NCI-H187 treated with DMSO at 0.1 percent for 48 hours (cell line): Measurements from ENCODE around the gene LSP1.

Experiments used
- DNase-seq: peaks from one replicate; lab custom pipeline; 2025; lab: John Stamatoyannopoulos, UW

The LSP1 gene

GRCh38 chr11:1917523-1918435 lies 64.9 kb downstream of the LSP1 start:
- DNase-seq: no peak

GRCh38 chr11:1918436-1919315 lies 65.8 kb downstream of the LSP1 start:
- DNase-seq: no peak

DNA sequence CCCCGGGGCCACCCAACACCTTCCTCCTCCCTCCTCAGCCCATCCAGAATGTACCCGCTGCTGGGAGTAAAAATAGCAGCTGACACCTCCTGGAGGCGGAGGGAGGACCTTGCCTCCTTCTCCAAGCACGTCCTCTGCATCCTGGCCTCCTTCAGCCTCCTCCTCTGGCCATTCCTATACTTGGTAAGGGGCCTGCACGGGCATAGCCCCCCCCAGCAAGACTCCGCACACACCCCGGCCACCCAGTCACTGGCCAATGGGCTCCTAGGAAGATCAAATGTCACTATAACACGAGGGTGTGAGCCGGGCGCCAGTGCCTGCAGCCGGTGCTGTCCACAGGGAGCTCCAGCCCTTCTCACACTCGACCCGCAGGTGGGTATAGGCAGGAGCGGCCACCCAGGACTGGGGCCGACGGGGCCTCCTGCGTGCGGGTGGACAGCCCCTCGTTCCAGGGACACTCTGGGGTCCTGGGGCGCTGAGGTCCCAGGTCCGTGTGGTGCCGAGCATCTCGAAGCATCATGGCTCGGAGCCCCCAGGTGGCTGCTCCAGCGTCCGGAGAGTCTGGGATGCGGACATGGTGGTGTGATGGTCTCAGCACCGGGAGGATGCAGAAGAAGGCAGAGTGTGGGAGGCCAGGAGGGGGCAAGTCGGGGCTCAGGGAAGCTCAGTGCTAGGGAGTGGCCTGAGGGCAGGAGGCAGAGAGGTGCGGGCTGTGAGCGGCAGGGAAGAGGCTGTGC lies 66.7 kb downstream of the LSP1 start, which contains the start of gene TNNT3:
TNNT3 (plus strand) TSS at position 313 of the 737 bp plus-strand sequence. CDS start 3,172 bp downstream, outside the sequence.
- DNase-seq: no peak

- DNase-seq: no peak
Observed at GRCh38 chr11:1920128-1920908, 67.4 kb downstream of the LSP1 start.

DNA sequence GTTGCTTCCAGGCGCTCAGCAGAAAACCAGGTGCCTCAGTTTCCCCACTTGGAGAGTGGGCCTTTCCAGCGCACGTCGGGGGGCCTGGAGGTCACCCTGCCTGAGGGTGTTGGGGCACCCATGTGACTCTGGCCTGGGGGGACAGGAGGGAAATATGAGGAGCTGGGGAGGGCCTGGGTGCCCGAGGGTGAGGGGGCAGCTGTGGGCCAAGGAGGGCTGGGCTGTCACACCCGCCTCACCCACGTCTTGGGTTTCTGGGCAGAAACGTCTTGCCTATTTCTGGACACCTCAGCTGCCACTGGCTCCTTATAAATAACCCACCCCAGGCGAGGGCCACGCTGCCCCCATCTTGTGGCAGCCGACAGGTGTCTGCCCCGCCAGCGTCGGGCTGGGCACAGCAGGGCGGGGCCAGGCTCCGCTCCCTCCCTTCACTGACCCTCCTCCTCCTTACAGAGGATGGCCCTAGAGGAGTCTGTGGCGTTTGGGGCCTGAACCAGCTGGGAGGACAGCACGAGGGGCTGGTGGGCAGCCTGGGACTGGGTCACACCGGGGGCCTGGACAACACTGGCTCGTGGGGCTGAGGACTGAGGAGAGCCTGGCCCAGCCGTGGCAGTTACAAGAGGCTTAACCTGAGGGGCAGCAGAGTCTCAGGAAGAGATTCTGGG lies 68.2 kb downstream of the LSP1 start:
- DNase-seq: no peak

DNA sequence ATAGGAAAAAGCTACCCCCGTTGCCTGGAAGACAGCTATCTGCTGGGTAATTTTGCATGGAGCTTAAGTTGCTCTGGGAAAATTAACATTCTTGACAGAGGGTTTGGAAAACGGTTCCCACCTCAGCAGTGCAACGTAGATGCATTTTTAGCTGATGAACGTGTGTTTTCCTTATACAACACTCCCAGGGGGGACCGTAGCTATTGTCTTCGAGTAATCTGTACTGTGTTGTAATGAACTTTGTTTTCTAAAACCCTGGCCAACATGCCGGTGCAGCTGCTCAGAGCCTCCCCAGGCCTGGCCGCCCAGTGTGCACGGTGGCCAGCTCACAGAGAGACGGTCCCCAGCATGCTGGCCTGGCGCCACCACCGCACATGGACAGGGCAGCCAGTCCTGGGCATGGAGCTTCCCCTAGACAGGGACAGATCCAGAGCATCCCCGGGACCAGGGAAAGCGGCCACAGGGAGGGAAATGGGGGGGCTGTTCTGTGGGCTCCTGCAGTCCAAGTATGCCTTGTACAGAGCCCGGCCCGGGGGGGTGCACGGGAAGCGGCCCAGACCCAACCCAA lies 68.8 kb downstream of the LSP1 start:
- DNase-seq: no peak

GRCh38 chr11:1922481-1923081 lies 69.7 kb downstream of the LSP1 start:
- DNase-seq: no peak

GRCh38 chr11:1923201-1923956 lies 70.5 kb downstream of the LSP1 start:
- no peak for DNase-seq

- no peak for DNase-seq
Observed at GRCh38 chr11:1924181-1924580, 71.3 kb downstream of the LSP1 start.

GRCh38 chr11:1924646-1925372 lies 71.9 kb downstream of the LSP1 start:
- no peak for DNase-seq

GRCh38 chr11:1925373-1926155 lies 72.7 kb downstream of the LSP1 start:
- DNase-seq: no peak

GRCh38 chr11:1926156-1927025 lies 73.5 kb downstream of the LSP1 start:
- DNase-seq: no peak

DNA sequence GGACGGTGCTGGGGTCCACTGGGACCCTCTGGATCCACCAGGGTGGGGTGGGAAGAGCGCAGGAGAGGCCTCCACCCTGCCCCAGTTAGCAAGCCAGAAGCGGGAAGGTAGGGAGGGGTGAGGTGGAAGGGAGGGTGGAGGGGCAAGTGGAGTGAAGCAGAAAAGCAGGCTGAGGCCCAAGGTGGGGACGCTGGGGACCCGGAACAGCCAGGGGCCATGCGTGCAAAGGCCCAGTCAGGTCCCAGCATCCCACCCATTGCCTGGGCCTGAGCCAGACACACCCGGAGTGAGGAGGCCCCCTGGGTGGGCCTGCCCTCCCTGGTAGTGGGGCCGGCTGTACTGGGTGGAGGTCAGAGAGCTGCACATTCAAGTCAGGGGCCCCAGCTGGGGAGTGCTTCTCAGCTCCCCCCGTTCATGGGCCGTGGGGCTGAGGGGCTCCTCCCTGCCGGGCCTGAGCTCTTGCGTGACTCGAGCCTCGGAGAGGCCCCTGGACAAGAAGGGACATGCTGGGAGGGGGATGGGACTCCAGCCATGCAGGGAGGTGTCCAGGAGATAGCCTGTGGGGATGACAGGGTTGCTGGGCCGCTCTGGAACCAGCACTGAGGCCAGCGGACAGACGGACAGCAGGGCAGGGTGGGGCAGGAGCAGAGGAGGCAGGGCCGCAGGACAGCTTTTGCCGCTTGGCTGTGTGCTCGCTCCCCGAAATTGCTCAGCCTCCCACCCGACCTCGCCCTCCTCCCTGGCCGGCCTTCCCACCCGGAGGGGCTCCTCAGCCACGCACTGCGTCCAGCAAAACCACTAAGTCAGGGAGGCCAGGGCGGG lies 74.4 kb downstream of the LSP1 start:
- no peak for DNase-seq

DNA sequence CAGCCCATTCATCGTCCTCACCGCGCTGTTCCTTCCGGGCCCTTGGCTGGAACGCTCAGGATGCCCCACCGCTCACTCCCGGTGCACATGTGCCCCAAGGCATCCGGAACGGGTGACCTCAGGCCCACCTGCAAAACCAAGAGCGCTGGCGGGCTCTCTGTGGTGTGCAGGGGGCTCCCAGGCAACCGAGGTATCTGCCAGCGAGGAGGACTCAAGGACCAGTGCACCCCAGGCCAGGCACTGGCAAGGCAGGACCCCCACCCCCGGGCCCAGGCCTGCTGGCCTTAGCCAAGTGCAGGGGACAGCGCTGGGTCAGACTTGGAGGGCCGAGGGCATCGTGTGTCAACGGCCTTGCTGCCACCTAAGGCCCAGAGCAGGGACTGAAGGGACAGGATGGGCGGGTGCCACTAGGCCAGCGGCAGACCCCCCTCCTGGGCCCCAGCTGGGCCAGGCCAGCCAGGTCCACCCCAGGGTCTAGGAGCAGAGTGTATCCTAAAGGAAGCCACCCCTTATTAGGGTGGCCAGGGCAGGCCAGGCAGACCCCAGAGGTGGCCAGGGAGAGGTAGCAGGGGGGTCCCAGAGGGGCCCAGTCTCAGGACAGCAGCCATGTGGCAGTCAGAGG lies 75.1 kb downstream of the LSP1 start:
- no peak for DNase-seq

DNA sequence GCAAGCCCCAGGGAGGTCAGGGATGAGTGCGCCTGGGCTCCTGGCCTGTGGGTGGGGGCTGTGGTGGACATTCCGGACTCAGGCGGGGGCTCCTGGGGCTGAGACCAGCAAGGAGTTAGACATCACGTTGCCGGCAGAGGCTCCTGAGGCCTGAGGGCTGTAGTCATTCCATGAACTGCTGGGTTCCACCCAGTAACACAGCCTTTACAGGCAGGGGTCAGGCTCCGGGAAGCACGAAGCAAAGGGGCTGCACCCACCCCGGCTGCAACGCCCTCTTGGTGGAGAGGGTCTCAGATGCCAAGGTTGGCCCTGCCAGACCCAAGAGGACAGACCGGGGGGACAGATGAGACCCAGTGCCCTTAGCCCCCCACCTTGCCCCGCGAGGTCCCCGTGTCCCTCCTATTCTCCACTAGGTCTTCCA lies 75.6 kb downstream of the LSP1 start:
- DNase-seq: no peak
